BJ (cell line): ENCODE data around the gene SYNE3. TPM values are rescaled to one million over a fixed set of nuclear protein-coding genes. Genes with fewer than 3 reads are reported as not detected.

Source experiments
- CTCF ChIA-PET: fragments of 350-600 bp; formaldehyde crosslinking; extraction: SDS; loops from one replicate; lab custom pipeline; 2021; ENCODE audit warnings: antibody characterized with exemption, inconsistent platforms; lab: Yijun Ruan, JAX
- POLR2A ChIA-PET: fragments of 300-600 bp; sonication (Branson Sonifier 250); formaldehyde crosslinking; extraction: SDS; loops from one replicate; lab custom pipeline; 2021; ENCODE audit warnings: antibody characterized with exemption; lab: Charles Lee
- DNase-seq: peaks from one replicate; pipeline ENCODE4 v3.0.0-alpha.2; 2011; ENCODE audit warnings: low read depth
- H3K27me3 ChIP-seq: 2 replicates; pipeline ENCODE4 v1.6.0; 2011; ENCODE audit warnings: low read length; ENCODE audit not compliant: control insufficient read depth, insufficient read depth
- H3K36me3 ChIP-seq: 2 replicates; pipeline ENCODE4 v1.5.1; 2011; ENCODE audit warnings: low read length; ENCODE audit not compliant: control insufficient read depth, insufficient read depth
- H3K4me3 ChIP-seq: 2 replicates; pipeline ENCODE4 v1.5.1; 2011; ENCODE audit warnings: low read depth, mild to moderate bottlenecking, control low read depth, low read length
- CTCF ChIP-seq: IDR thresholded peaks from 2 replicates; pipeline ENCODE4 v1.5.1; 2011; ENCODE audit warnings: low read depth, mild to moderate bottlenecking, control low read depth, inconsistent platforms, low read length, moderate library complexity; ENCODE audit not compliant: insufficient read depth
- polyA plus RNA-seq: library from polyadenylated mRNA; depleted of rRNA; stranded (reverse); fragments of >200 nt; gene quantifications from 2 replicates; pipeline ENCODE4 v1.2.3, GENCODE V29; 2011

SYNE3 gene
- polyA plus RNA-seq, 1 experiment: 3.5 TPM

- Histone ChIP-seq H3K27me3 (no peaks in the 10 kb centered on the region), H3K4me3 (no peak overlapping the region), H3K36me3 (no peaks in the 10 kb centered on the region)
- TF ChIP-seq CTCF: no peak
- DNase-seq: no peak
- CTCF ChIA-PET: interaction anchor here (0.7 to 1.9 kb wide), 3 partner anchors 10 to 36 kb away, joined by 3 to 4 read pairs (median 3); no protein-coding TSS in a partner anchor
- POLR2A ChIA-PET: no interaction called here
Observed at GRCh38 chr14:95488376-95489213, 27.9 kb downstream of the SYNE3 start.

- POLR2A ChIA-PET: no interaction called here
Observed at GRCh38 chr14:95487669-95488084, 28.8 kb downstream of the SYNE3 start.

GRCh38 chr14:95486875-95487668 lies 29.4 kb downstream of the SYNE3 start:
- Histone ChIP-seq H3K27me3 (no peaks in the 10 kb centered on the region), H3K4me3 (no peak overlapping the region), H3K36me3 (no peaks in the 10 kb centered on the region)
- no peak for DNase-seq
- CTCF ChIA-PET: interaction anchor here (0.5 to 1.3 kb wide), 2 partner anchors 9 to 553 kb away, joined by 3 to 5 read pairs; no protein-coding TSS in a partner anchor
- TF ChIP-seq CTCF: no peak
- POLR2A ChIA-PET: no interaction called here

More at GRCh38 chr14:95487669-95488084, 28.8 kb downstream of the SYNE3 start:
- DNase-seq: no peak
- no peaks in the 10 kb centered on the region for H3K36me3 ChIP-seq
- H3K4me3 ChIP-seq: no peak overlapping the region
- TF ChIP-seq CTCF: no peak
- CTCF ChIA-PET: interaction anchor here (1.3 kb wide), 1 partner anchor 10 kb away, joined by 3 read pairs; no protein-coding TSS in a partner anchor
- H3K27me3 ChIP-seq: no peaks in the 10 kb centered on the region

GRCh38 chr14:95485222-95485819 lies 31.1 kb downstream of the SYNE3 start:
- DNase-seq: no peak
- POLR2A ChIA-PET: no interaction called here
- no peaks in the 10 kb centered on the region for H3K36me3 ChIP-seq
- TF ChIP-seq CTCF: no peak
- no peaks in the 10 kb centered on the region for H3K27me3 ChIP-seq
- H3K4me3 ChIP-seq: no peak overlapping the region
- CTCF ChIA-PET: interaction anchor here (1.0 kb wide), 1 partner anchor 42 kb away, joined by 3 read pairs; no protein-coding TSS in a partner anchor
